Caco-2 (cell line): ENCODE data around the gene UST. TPM values are rescaled to one million over a fixed set of nuclear protein-coding genes. Genes with fewer than 3 reads are reported as not detected.

Experiments
- BruUV-seq: library from RNA; stranded (reverse); fragments of 400-500 nt; replicated peaks from 2 replicates; lab custom pipeline; 2021; lab: Mats Ljungman, UMichigan
- CTCF ChIA-PET: fragments of 300-600 bp; sonication (Branson Sonifier 250); formaldehyde crosslinking; loops from one replicate; lab custom pipeline; 2022; ENCODE audit warnings: antibody characterized with exemption; lab: Charles Lee
- POLR2A ChIA-PET: fragments of 300-600 bp; sonication (Branson Sonifier 250); formaldehyde crosslinking; loops from one replicate; lab custom pipeline; 2022; ENCODE audit warnings: antibody characterized with exemption; lab: Charles Lee
- DNase-seq, 2 experiments: peaks; one replicate each; pipeline versions ENCODE4 v3.0.0 to v3.0.0-alpha.2; 2020 to 2022
- H3K27me3 ChIP-seq: replicated peaks from 2 replicates; pipeline ENCODE4 v1.6.0; 2011; ENCODE audit warnings: low read length; ENCODE audit not compliant: control insufficient read depth, insufficient read depth
- H3K36me3 ChIP-seq: 2 replicates; pipeline ENCODE4 v1.5.1; 2011; ENCODE audit warnings: low read length; ENCODE audit not compliant: control insufficient read depth, insufficient read depth
- H3K4me1 ChIP-seq: fragments of 250-450 bp; sonication (Bioruptor Pico); 2 replicates; pipeline ENCODE4 v1.5.1; 2020; ENCODE audit warnings: mild to moderate bottlenecking
- H3K4me3 ChIP-seq: 2 replicates; pipeline ENCODE4 v1.5.1; 2011; ENCODE audit warnings: low read depth, mild to moderate bottlenecking, control low read depth, low read length
- H3K9me3 ChIP-seq: fragments of 250-450 bp; sonication (Bioruptor Pico); 2 replicates; pipeline ENCODE4 v1.5.1; 2020; ENCODE audit warnings: mild to moderate bottlenecking, moderate library complexity
- H3K27ac Mint-ChIP-seq: one replicate; pipeline ENCODE4 v1.8.0; 2022; ENCODE audit warnings: mixed read lengths; ENCODE audit not compliant: unreplicated experiment
- H3K27me3 Mint-ChIP-seq: one replicate; pipeline ENCODE4 v1.8.0; 2022; ENCODE audit warnings: mixed read lengths; ENCODE audit not compliant: insufficient read depth, unreplicated experiment
- H3K36me3 Mint-ChIP-seq: one replicate; pipeline ENCODE4 v1.8.0; 2022; ENCODE audit warnings: mild to moderate bottlenecking, mixed read lengths; ENCODE audit not compliant: insufficient read depth, unreplicated experiment
- H3K4me1 Mint-ChIP-seq: one replicate; pipeline ENCODE4 v1.8.0; 2022; ENCODE audit warnings: low read depth, mixed read lengths; ENCODE audit not compliant: unreplicated experiment
- H3K4me3 Mint-ChIP-seq: one replicate; pipeline ENCODE4 v1.8.0; 2022; ENCODE audit warnings: mild to moderate bottlenecking, moderate library complexity, mixed read lengths; ENCODE audit not compliant: unreplicated experiment
- H3K9me3 Mint-ChIP-seq: one replicate; pipeline ENCODE4 v1.8.0; 2022; ENCODE audit warnings: mixed read lengths; ENCODE audit not compliant: unreplicated experiment
- CTCF ChIP-seq, 2 experiments: fragments of 200-600 bp in 1 of 2; IDR thresholded peaks; 1 replicate in 1 of 2; 2 replicates in 1 of 2; pipeline versions ENCODE4 v1.5.1 to v1.8.0; 2011 to 2022; ENCODE audit warnings: antibody characterized with exemption in 1 of 2, control low read depth in 1 of 2, inconsistent platforms in 1 of 2, low read depth in 1 of 2, low read length in 1 of 2, mild to moderate bottlenecking in 1 of 2, moderate library complexity in 1 of 2; ENCODE audit not compliant: insufficient read depth in 1 of 2, severe bottlenecking in 1 of 2, unreplicated experiment in 1 of 2
- intact Hi-C: fragments of 100-400 bp; cut with micrococcal nuclease; formaldehyde crosslinking; loops from one replicate; pipeline ENCODE4 v1.10.0; 2022; ENCODE audit not compliant: unreplicated experiment
- total RNA-seq: library from RNA; stranded (reverse); gene quantifications from 2 replicates; pipeline ENCODE4 v1.2.3, GENCODE V29; 2022

Gene UST
- total RNA-seq, 1 experiment from 2014 or later: not detected

- BruUV-seq: no TSS peak
- intact Hi-C loops: no loop called here
- Mint-ChIP-seq H3K9me3 (no peaks in the 10 kb centered on the region), H3K4me1 (no peaks in the 10 kb centered on the region), H3K27ac (no peak overlapping the region), H3K27me3 (peaks cover 8% of the 10 kb centered on the region), H3K36me3 (no peaks in the 10 kb centered on the region), H3K4me3 (no peak overlapping the region)
- no peak for DNase-seq
- H3K4me3 ChIP-seq: no peak overlapping the region
- ChIA-PET CTCF (no interaction called here), POLR2A (no interaction called here)
- no peaks in the 10 kb centered on the region for H3K27me3 ChIP-seq
- no peak for TF ChIP-seq CTCF (IDR thresholded peaks at IDR 0.05; ENCODE audit: insufficient read depth in 1 of 2, low read depth in 1 of 2, low read length in 1 of 2, severe bottlenecking in 1 of 2, unreplicated experiment in 1 of 2)
- H3K4me1 ChIP-seq: no peaks in the 10 kb centered on the region
- no peaks in the 10 kb centered on the region for H3K9me3 ChIP-seq
- H3K36me3 ChIP-seq: no peaks in the 10 kb centered on the region
These were observed 84.7 kb downstream of the UST start for GRCh38 chr6:148831531-148831930.

GRCh38 chr6:148835920-148836441 lies 89.2 kb downstream of the UST start:
- Histone ChIP-seq H3K4me3 (no peak overlapping the region), H3K4me1 (no peaks in the 10 kb centered on the region), H3K27me3 (no peaks in the 10 kb centered on the region), H3K36me3 (no peaks in the 10 kb centered on the region), H3K9me3 (no peaks in the 10 kb centered on the region)
- BruUV-seq: no TSS peak
- TF ChIP-seq CTCF (IDR thresholded peaks at IDR 0.05; ENCODE audit: insufficient read depth in 1 of 2, low read depth in 1 of 2, low read length in 1 of 2, severe bottlenecking in 1 of 2, unreplicated experiment in 1 of 2): no peak
- no peak overlapping the region for H3K27ac Mint-ChIP-seq
- H3K4me3 Mint-ChIP-seq: no peak overlapping the region
- POLR2A ChIA-PET: no interaction called here
- intact Hi-C loops: no loop called here
- H3K27me3 Mint-ChIP-seq: peaks cover 6% of the 10 kb centered on the region
- H3K9me3 Mint-ChIP-seq: no peaks in the 10 kb centered on the region
- no peaks in the 10 kb centered on the region for H3K36me3 Mint-ChIP-seq
- DNase-seq: no peak
- no peaks in the 10 kb centered on the region for H3K4me1 Mint-ChIP-seq
- CTCF ChIA-PET: no interaction called here

- intact Hi-C loops: no loop called here
- Histone ChIP-seq H3K27me3 (no peaks in the 10 kb centered on the region), H3K4me3 (no peak overlapping the region), H3K4me1 (no peaks in the 10 kb centered on the region), H3K36me3 (no peaks in the 10 kb centered on the region), H3K9me3 (no peaks in the 10 kb centered on the region)
- no peak for DNase-seq
- Mint-ChIP-seq H3K4me1 (no peaks in the 10 kb centered on the region), H3K27ac (no peak overlapping the region), H3K9me3 (no peaks in the 10 kb centered on the region), H3K27me3 (peaks cover 6% of the 10 kb centered on the region), H3K36me3 (no peaks in the 10 kb centered on the region), H3K4me3 (no peak overlapping the region)
- no TSS peak for BruUV-seq
- no peak for TF ChIP-seq CTCF (IDR thresholded peaks at IDR 0.05; ENCODE audit: insufficient read depth in 1 of 2, low read depth in 1 of 2, low read length in 1 of 2, severe bottlenecking in 1 of 2, unreplicated experiment in 1 of 2)
- POLR2A ChIA-PET: no interaction called here
- CTCF ChIA-PET: no interaction called here
These were observed 89.9 kb downstream of the UST start for GRCh38 chr6:148836751-148837150.
